OCI-LY1 (cell line): ENCODE data around the gene CKB.

Experiments used
- H2AFZ ChIP-seq: fragments of 200-600 bp; sonication (generic), shearing (Covaris generic); 2 replicates; pipeline ENCODE4 v1.6.0; 2014; ENCODE audit warnings: antibody characterized with exemption, mild to moderate bottlenecking, low read length
- H3F3A ChIP-seq: fragments of 200-600 bp; sonication (generic), shearing (Covaris generic); 2 replicates; pipeline ENCODE4 v1.6.0; 2014; ENCODE audit warnings: mild to moderate bottlenecking, antibody characterized with exemption, low read length, moderate library complexity; ENCODE audit not compliant: insufficient read depth
- H3K27ac ChIP-seq: fragments of 200-600 bp; sonication (generic); 2 replicates; pipeline ENCODE4 v1.5.1; 2014; ENCODE audit warnings: low read length, mixed run types, mild to moderate bottlenecking, low read depth; ENCODE audit not compliant: poor library complexity, severe bottlenecking
- H3K27me3 ChIP-seq: fragments of 200-600 bp; sonication (generic); 2 replicates; pipeline ENCODE4 v1.6.0; 2014; ENCODE audit warnings: antibody characterized with exemption, mild to moderate bottlenecking, low read length, moderate library complexity; ENCODE audit not compliant: insufficient read depth
- H3K36me3 ChIP-seq: fragments of 200-600 bp; sonication (generic); 2 replicates; pipeline ENCODE4 v1.6.1; 2014; ENCODE audit warnings: mild to moderate bottlenecking, antibody characterized with exemption, low read length, moderate library complexity, mixed read lengths; ENCODE audit not compliant: insufficient read depth
- H3K4me1 ChIP-seq: fragments of 200-600 bp; sonication (generic); 2 replicates; pipeline ENCODE4 v1.5.1; 2014; ENCODE audit warnings: mild to moderate bottlenecking, low read length, moderate library complexity; ENCODE audit not compliant: insufficient read depth, severe bottlenecking
- H3K4me2 ChIP-seq: fragments of 200-600 bp; sonication (generic), shearing (Covaris generic); 2 replicates; pipeline ENCODE4 v1.6.1; 2014; ENCODE audit warnings: low read length
- H3K4me3 ChIP-seq: fragments of 200-600 bp; sonication (generic); 2 replicates; pipeline ENCODE4 v1.5.1; 2014; ENCODE audit warnings: low read length, low read depth, mild to moderate bottlenecking, mixed read lengths; ENCODE audit not compliant: poor library complexity, severe bottlenecking
- H3K79me2 ChIP-seq: fragments of 200-600 bp; shearing (Covaris generic); 2 replicates; pipeline ENCODE4 v1.6.1; 2016; ENCODE audit warnings: mixed run types, low read length, mixed read lengths; ENCODE audit not compliant: insufficient read depth
- H3K9ac ChIP-seq: fragments of 200-600 bp; sonication (generic), shearing (Covaris generic); 2 replicates; pipeline ENCODE4 v1.6.1; 2014; ENCODE audit warnings: mild to moderate bottlenecking, low read length, mixed read lengths
- H3K9me2 ChIP-seq: fragments of 200-600 bp; sonication (generic), shearing (Covaris generic); 2 replicates; pipeline ENCODE4 v1.6.1; 2014; ENCODE audit warnings: low read depth, mild to moderate bottlenecking, low read length, mixed read lengths
- H3K9me3 ChIP-seq: fragments of 200-600 bp; shearing (Covaris generic); 2 replicates; pipeline ENCODE4 v1.6.1; 2014; ENCODE audit warnings: low read length, mixed read lengths
- H4K20me1 ChIP-seq: fragments of 200-600 bp; sonication (generic), shearing (Covaris generic); 2 replicates; pipeline ENCODE4 v1.6.0; 2016; ENCODE audit warnings: mild to moderate bottlenecking, low read length; ENCODE audit not compliant: insufficient read depth
- EZH2 ChIP-seq: fragments of 200-600 bp; sonication (generic), shearing (Covaris generic); IDR thresholded peaks from 2 replicates; pipeline ENCODE4 v1.8.0; 2017; ENCODE audit warnings: borderline replicate concordance, mixed run types, mild to moderate bottlenecking, antibody characterized with exemption, low read length, moderate library complexity, mixed read lengths
- TF ChIP-seq, protein P1 (sequence below): fragments of 200-600 bp; sonication (generic), shearing (Covaris generic); IDR thresholded peaks from 2 replicates; pipeline ENCODE4 v1.5.1; 2017; ENCODE audit warnings: mild to moderate bottlenecking, antibody characterized with exemption, low read length, moderate library complexity, mixed read lengths

CKB gene

DNA sequence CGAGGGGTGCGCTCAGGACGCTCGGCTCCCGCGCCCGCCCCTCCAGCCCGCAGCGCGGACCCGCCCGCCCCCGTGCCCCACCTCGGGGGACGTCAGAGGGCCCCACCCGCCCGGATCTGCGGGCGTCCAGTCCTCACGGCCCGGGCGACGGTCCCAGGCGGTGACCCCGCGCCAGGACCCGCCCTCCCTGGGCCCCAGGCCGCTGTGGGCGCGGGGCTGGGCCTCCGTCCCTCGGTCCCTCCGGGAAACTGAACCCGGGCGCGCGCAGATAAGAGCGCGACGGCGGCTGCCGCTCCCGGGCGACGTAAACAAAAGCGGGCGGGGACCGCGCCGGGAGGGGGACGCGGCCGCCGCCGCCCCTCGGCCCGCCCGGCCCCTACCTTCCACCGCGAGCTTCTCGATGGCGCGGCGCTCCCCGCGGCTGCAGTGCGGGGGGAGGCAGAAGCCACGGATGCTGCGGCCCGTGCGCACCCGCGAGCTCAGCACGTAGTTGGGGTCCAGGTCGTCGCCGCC is 1.1 kb downstream of the CKB start:
- no peak overlapping the region for H2AFZ ChIP-seq
- no peak overlapping the region for H3K27ac ChIP-seq

DNA sequence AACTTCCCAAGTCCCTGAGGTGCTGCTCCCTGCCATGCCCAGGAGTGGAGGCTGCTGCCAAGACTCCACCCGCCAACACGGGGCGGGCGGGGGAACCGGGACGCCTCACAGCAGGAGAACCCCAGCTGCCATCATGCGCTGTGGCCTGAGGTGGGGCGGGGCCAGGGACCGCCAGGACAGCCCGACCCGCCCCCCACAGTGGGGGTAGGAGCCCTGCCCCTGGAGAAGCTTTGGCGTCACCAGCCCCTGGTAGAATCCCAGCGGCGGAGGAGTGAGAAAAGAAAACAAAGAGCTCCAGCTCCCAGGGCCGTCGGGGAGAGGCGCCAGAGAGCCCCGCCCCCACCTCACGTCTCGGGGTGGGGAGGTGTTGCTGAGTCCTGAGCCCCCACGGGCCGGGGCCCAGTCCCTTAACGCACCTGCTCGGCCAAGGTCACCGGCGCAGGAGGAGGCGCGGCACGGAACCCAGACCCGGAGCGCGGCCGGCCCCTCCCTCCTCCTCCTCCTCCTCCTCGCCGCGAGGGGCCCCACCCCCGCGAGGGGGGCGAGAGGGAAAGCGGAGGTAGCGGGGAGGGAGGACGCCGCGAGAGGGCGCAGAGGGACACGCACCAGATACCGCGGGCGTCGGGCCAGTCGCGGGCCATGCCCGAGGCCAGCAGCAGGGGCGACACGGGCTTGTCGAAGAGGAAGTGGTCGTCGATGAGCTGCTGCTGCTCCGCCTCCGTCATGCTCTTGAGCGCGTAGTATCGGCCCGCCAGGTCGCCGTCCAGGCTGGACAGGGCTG is 1.8 kb downstream of the CKB start:
- peak overlapping the region; percentile 63 for H3K4me2 ChIP-seq
- no peaks in the 10 kb centered on the region for H3K36me3 ChIP-seq
- H3K27ac ChIP-seq, result no peak overlapping the region
- peak overlapping the region; percentile 55 for H3K4me3 ChIP-seq
- TF ChIP-seq EZH2, result no peak
- TF ChIP-seq, protein P1, sequence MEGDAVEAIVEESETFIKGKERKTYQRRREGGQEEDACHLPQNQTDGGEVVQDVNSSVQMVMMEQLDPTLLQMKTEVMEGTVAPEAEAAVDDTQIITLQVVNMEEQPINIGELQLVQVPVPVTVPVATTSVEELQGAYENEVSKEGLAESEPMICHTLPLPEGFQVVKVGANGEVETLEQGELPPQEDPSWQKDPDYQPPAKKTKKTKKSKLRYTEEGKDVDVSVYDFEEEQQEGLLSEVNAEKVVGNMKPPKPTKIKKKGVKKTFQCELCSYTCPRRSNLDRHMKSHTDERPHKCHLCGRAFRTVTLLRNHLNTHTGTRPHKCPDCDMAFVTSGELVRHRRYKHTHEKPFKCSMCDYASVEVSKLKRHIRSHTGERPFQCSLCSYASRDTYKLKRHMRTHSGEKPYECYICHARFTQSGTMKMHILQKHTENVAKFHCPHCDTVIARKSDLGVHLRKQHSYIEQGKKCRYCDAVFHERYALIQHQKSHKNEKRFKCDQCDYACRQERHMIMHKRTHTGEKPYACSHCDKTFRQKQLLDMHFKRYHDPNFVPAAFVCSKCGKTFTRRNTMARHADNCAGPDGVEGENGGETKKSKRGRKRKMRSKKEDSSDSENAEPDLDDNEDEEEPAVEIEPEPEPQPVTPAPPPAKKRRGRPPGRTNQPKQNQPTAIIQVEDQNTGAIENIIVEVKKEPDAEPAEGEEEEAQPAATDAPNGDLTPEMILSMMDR, result peak; percentile 58
- no peak overlapping the region; the same call in 1 of the 2 replicates for H3K9ac ChIP-seq
- no peaks in the 10 kb centered on the region for H4K20me1 ChIP-seq
- H3K79me2 ChIP-seq, result no peaks in the 10 kb centered on the region
- peaks cover 21% of the 10 kb centered on the region for H3K4me1 ChIP-seq
- H3K9me2 ChIP-seq, result no peaks in the 10 kb centered on the region
- H3K9me3 ChIP-seq, result no peaks in the 10 kb centered on the region
- no peaks in the 10 kb centered on the region for H3K27me3 ChIP-seq
- H2AFZ ChIP-seq, result no peak overlapping the region
- H3F3A ChIP-seq, result no peaks in the 10 kb centered on the region

More for the DNA sequence above, 1.1 kb downstream of the CKB start:
- Histone ChIP-seq H3K4me1 (peaks cover 21% of the 10 kb centered on the region), H4K20me1 (no peaks in the 10 kb centered on the region), H3K27me3 (no peaks in the 10 kb centered on the region), H3K4me3 (peak overlapping the region; percentile 55), H3K9me3 (no peaks in the 10 kb centered on the region), H3F3A (no peaks in the 10 kb centered on the region), H3K4me2 (peak overlapping the region; percentile 63), H3K36me3 (no peaks in the 10 kb centered on the region), H3K79me2 (no peaks in the 10 kb centered on the region), H3K9ac (peak overlapping the region; percentile 8; the same call in 1 of the 2 replicates), H3K9me2 (no peaks in the 10 kb centered on the region)
- TF ChIP-seq, protein P1, result no peak
- TF ChIP-seq EZH2, result no peak

DNA sequence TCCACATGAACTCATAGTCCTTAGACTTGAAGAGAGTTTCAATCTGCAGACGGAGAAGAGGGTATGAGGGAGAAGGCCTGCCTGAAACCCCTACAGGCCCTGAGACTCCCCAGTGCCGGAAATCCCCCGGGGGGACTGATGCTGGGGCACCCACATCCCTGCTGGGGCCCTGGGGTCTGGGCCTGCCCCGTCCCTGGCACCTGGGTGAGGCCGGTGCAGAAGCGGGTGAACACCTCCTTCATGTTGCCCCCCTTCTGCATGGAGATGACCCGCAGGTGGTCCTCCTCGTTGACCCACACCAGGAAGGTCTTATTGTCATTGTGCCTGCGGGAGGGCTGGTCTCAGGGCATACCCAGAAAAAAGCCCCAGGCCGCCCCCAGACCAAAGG is 2.4 kb downstream of the CKB start:
- H3K9me3 ChIP-seq, result no peaks in the 10 kb centered on the region
- H3K27me3 ChIP-seq, result no peaks in the 10 kb centered on the region
- no peaks in the 10 kb centered on the region for H4K20me1 ChIP-seq
- H3K4me1 ChIP-seq, result peaks cover 21% of the 10 kb centered on the region
- no peaks in the 10 kb centered on the region for H3K36me3 ChIP-seq
- no peak overlapping the region; the same call in 1 of the 2 replicates for H3K9ac ChIP-seq
- no peaks in the 10 kb centered on the region for H3K79me2 ChIP-seq
- no peaks in the 10 kb centered on the region for H3K9me2 ChIP-seq
- H3K27ac ChIP-seq, result no peak overlapping the region
- TF ChIP-seq, protein P1, result no peak
- no peak for TF ChIP-seq EZH2
- H3K4me2 ChIP-seq, result peak overlapping the region; percentile 63
- no peaks in the 10 kb centered on the region for H3F3A ChIP-seq
- H3K4me3 ChIP-seq, result peak overlapping the region; percentile 55
- no peak overlapping the region for H2AFZ ChIP-seq
